ENCODE results near the gene HSD17B1. TPM values are rescaled to one million over a fixed set of nuclear protein-coding genes. Genes with fewer than 3 reads are reported as not detected.

The HSD17B1 gene
- polyA plus RNA-seq, 4 donors, result 2.0 to 2.7 (median 2.3) TPM

DNA sequence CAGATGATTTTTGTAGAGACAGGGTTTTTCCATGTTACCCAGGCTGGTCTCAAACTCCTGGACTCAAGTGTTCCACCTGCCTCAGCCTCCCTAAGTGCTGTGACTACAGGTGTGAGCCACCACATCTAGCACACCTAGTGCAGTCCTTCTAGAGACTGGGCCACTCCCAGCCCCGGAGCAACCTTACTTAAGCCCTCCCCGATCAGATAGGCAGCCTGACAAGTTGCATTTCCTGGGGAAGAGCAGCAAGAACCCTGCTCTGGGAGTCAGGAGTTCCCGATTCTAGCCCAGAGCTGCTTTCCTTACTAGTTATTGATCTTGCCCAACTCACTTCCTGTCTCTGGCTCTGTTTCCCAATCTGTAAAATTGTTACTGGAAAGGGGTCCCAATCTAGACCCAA is 23.7 kb upstream of the HSD17B1 start:
- H3K4me1 ChIP-seq (ENCODE audit: control insufficient read depth in 3 of 3, insufficient read depth in 2 of 3, low read depth in 1 of 3, low read length in 2 of 3), result peaks cover 3 to 25% (median 6%) of the 10 kb centered on the region in 3 donors
- FAIRE-seq (no peak), DNase-seq (peak in 1 of 2 donors; percentile 81)
- H3K27me3 ChIP-seq (ENCODE audit: control insufficient read depth in 3 of 3, insufficient read depth in 3 of 3, low read length in 3 of 3), result no peaks in the 10 kb centered on the region
- peaks cover 0 to 3% (median 0%) of the 10 kb centered on the region in 3 donors for H3K36me3 ChIP-seq (ENCODE audit: control insufficient read depth in 3 of 3, insufficient read depth in 2 of 3, low read depth in 1 of 3, low read length in 3 of 3)
- H3K4me3 ChIP-seq (ENCODE audit: low read depth in 1 of 3, low read length in 3 of 3), result no peak overlapping the region
- peaks cover 0 to 4% of the 10 kb centered on the region in 2 donors for H3K9me3 ChIP-seq (ENCODE audit: control insufficient read depth in 2 of 2, insufficient read depth in 1 of 2, low read depth in 1 of 2, low read length in 1 of 2)
- peak overlapping the region in 1 of 3 donors; percentile 11 for H3K27ac ChIP-seq (ENCODE audit: low read depth in 1 of 3, low read length in 2 of 3)
- WGBS, 3 donors, result 21 to 44% (median 40%) methylated on average over 3 of the region's 3 CpGs

- Histone ChIP-seq H3K36me3 (ENCODE audit: control insufficient read depth in 3 of 3, insufficient read depth in 2 of 3, low read depth in 1 of 3, low read length in 3 of 3) (peaks cover 0 to 3% (median 0%) of the 10 kb centered on the region in 3 donors), H3K4me1 (ENCODE audit: control insufficient read depth in 3 of 3, insufficient read depth in 2 of 3, low read depth in 1 of 3, low read length in 2 of 3) (peaks cover 3 to 33% (median 9%) of the 10 kb centered on the region in 3 donors), H3K27ac (ENCODE audit: low read depth in 1 of 3, low read length in 2 of 3) (peak overlapping the region; percentile 88 to 94 (median 92)), H3K27me3 (ENCODE audit: control insufficient read depth in 3 of 3, insufficient read depth in 3 of 3, low read length in 3 of 3) (no peaks in the 10 kb centered on the region), H3K9me3 (ENCODE audit: control insufficient read depth in 2 of 2, insufficient read depth in 1 of 2, low read depth in 1 of 2, low read length in 1 of 2) (peaks cover 0 to 4% of the 10 kb centered on the region in 2 donors), H3K4me3 (ENCODE audit: low read depth in 1 of 3, low read length in 3 of 3) (no peak overlapping the region)
- no peak for FAIRE-seq
- 61 to 77% (median 67%) methylated on average over 2 of the region's 2 CpGs for WGBS, 3 donors
- no peak for DNase-seq
Observed at GRCh38 chr17:42530952-42531454, 21.7 kb upstream of the HSD17B1 start.

- peak overlapping the region; percentile 88 to 94 (median 92) for H3K27ac ChIP-seq (ENCODE audit: low read depth in 1 of 3, low read length in 2 of 3)
- peak overlapping the region; percentile 20 to 56 (median 52) for H3K4me3 ChIP-seq (ENCODE audit: low read depth in 1 of 3, low read length in 3 of 3)
- FAIRE-seq (no peak), DNase-seq (peak; percentile 81 to 89)
- peaks cover 0 to 4% of the 10 kb centered on the region in 2 donors for H3K9me3 ChIP-seq (ENCODE audit: control insufficient read depth in 2 of 2, insufficient read depth in 1 of 2, low read depth in 1 of 2, low read length in 1 of 2)
- peaks cover 3 to 35% (median 9%) of the 10 kb centered on the region in 3 donors for H3K4me1 ChIP-seq (ENCODE audit: control insufficient read depth in 3 of 3, insufficient read depth in 2 of 3, low read depth in 1 of 3, low read length in 2 of 3)
- WGBS, 3 donors, result 6 to 10% (median 10%) methylated on average over 49 to 60 of the region's 60 CpGs
- no peaks in the 10 kb centered on the region for H3K27me3 ChIP-seq (ENCODE audit: control insufficient read depth in 3 of 3, insufficient read depth in 3 of 3, low read length in 3 of 3)
- H3K36me3 ChIP-seq (ENCODE audit: control insufficient read depth in 3 of 3, insufficient read depth in 2 of 3, low read depth in 1 of 3, low read length in 3 of 3), result peaks cover 0 to 3% (median 0%) of the 10 kb centered on the region in 3 donors
Observed at GRCh38 chr17:42531455-42532354, 21.0 kb upstream of the HSD17B1 start.

GRCh38 chr17:42535155-42536047 is 17.3 kb upstream of the HSD17B1 start:
- H3K4me3 ChIP-seq (ENCODE audit: low read depth in 1 of 3, low read length in 3 of 3), result peak overlapping the region; percentile 69 to 80 (median 79)
- no peak for FAIRE-seq
- H3K36me3 ChIP-seq (ENCODE audit: control insufficient read depth in 3 of 3, insufficient read depth in 2 of 3, low read depth in 1 of 3, low read length in 3 of 3), result peaks cover 0 to 30% (median 0%) of the 10 kb centered on the region in 3 donors
- peaks cover 5 to 34% (median 9%) of the 10 kb centered on the region in 3 donors for H3K4me1 ChIP-seq (ENCODE audit: control insufficient read depth in 3 of 3, insufficient read depth in 2 of 3, low read depth in 1 of 3, low read length in 2 of 3)
- no peaks in the 10 kb centered on the region for H3K9me3 ChIP-seq (ENCODE audit: control insufficient read depth in 2 of 2, insufficient read depth in 1 of 2, low read depth in 1 of 2, low read length in 1 of 2)
- peak overlapping the region in 2 of 3 donors; percentile 69 to 88 for H3K27ac ChIP-seq (ENCODE audit: low read depth in 1 of 3, low read length in 2 of 3)
- DNase-seq, result no peak
- 43 to 46% (median 45%) methylated on average over 26 of the region's 26 CpGs for WGBS, 3 donors
- no peaks in the 10 kb centered on the region for H3K27me3 ChIP-seq (ENCODE audit: control insufficient read depth in 3 of 3, insufficient read depth in 3 of 3, low read length in 3 of 3)

- Histone ChIP-seq H3K27me3 (ENCODE audit: control insufficient read depth in 3 of 3, insufficient read depth in 3 of 3, low read length in 3 of 3) (no peaks in the 10 kb centered on the region), H3K36me3 (ENCODE audit: control insufficient read depth in 3 of 3, insufficient read depth in 2 of 3, low read depth in 1 of 3, low read length in 3 of 3) (peaks cover 0 to 34% (median 0%) of the 10 kb centered on the region in 3 donors), H3K4me3 (ENCODE audit: low read depth in 1 of 3, low read length in 3 of 3) (peak within 1 kb of the TSS; percentile 69 to 80 (median 79)), H3K27ac (ENCODE audit: low read depth in 1 of 3, low read length in 2 of 3) (peak within 1 kb of the TSS; percentile 64 to 88 (median 76)), H3K4me1 (ENCODE audit: control insufficient read depth in 3 of 3, insufficient read depth in 2 of 3, low read depth in 1 of 3, low read length in 2 of 3) (peaks cover 7 to 33% (median 8%) of the 10 kb centered on the region in 3 donors), H3K9me3 (ENCODE audit: control insufficient read depth in 2 of 2, insufficient read depth in 1 of 2, low read depth in 1 of 2, low read length in 1 of 2) (no peaks in the 10 kb centered on the region)
- FAIRE-seq (no peak), DNase-seq (peak; percentile 90 to 96)
- WGBS, 3 donors, result 0 to 1% (median 0%) methylated on average over 27 to 40 of the region's 40 CpGs
Observed at GRCh38 chr17:42536048-42536371, 16.7 kb upstream of the HSD17B1 start, which contains the start of gene NAGLU. Gene NAGLU (plus strand): TSS chr17:42536241. CDS start chr17:42536273, 32 bp downstream.

DNA sequence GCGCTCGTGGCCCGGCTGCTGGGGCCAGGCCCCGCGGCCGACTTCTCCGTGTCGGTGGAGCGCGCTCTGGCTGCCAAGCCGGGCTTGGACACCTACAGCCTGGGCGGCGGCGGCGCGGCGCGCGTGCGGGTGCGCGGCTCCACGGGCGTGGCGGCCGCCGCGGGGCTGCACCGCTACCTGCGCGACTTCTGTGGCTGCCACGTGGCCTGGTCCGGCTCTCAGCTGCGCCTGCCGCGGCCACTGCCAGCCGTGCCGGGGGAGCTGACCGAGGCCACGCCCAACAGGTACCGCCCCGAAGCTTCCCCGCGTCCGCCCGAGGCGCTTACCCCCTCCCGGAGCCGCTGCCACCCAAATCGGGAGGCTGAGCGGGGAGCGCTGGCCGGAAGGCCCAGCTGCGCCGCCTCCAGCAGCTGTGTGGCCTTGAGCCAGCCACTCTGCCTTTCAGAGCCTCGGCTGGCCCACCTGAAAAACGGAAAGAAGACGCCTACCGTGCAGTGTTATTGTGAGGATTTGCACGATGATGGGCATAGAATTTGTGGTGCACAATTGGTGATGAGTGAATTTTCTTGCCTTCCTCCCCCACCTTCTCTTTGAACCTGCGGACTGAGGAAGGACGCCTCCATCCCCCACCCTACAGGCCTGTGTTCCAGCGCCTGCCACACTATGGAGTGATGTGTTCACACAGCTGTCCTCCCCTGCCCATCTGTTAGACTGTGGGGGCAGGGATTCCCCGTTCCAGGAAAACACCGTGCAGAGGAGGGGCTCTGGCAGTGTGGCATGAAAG is 16.2 kb upstream of the HSD17B1 start:
- WGBS, 3 donors, result 1% methylated on average over 40 to 65 of the region's 65 CpGs
- Histone ChIP-seq H3K27ac (ENCODE audit: low read depth in 1 of 3, low read length in 2 of 3) (peak overlapping the region; percentile 64 to 88 (median 76)), H3K27me3 (ENCODE audit: control insufficient read depth in 3 of 3, insufficient read depth in 3 of 3, low read length in 3 of 3) (no peaks in the 10 kb centered on the region), H3K9me3 (ENCODE audit: control insufficient read depth in 2 of 2, insufficient read depth in 1 of 2, low read depth in 1 of 2, low read length in 1 of 2) (no peaks in the 10 kb centered on the region), H3K36me3 (ENCODE audit: control insufficient read depth in 3 of 3, insufficient read depth in 2 of 3, low read depth in 1 of 3, low read length in 3 of 3) (peaks cover 0 to 39% (median 0%) of the 10 kb centered on the region in 3 donors), H3K4me1 (ENCODE audit: control insufficient read depth in 3 of 3, insufficient read depth in 2 of 3, low read depth in 1 of 3, low read length in 2 of 3) (peaks cover 3 to 31% (median 9%) of the 10 kb centered on the region in 3 donors), H3K4me3 (ENCODE audit: low read depth in 1 of 3, low read length in 3 of 3) (peak overlapping the region; percentile 69 to 80 (median 79))
- DNase-seq, result peak; percentile 66 to 89
- no peak for FAIRE-seq

- DNase-seq (no peak), FAIRE-seq (no peak)
- Histone ChIP-seq H3K9me3 (ENCODE audit: control insufficient read depth in 2 of 2, insufficient read depth in 1 of 2, low read depth in 1 of 2, low read length in 1 of 2) (no peaks in the 10 kb centered on the region), H3K27me3 (ENCODE audit: control insufficient read depth in 3 of 3, insufficient read depth in 3 of 3, low read length in 3 of 3) (no peaks in the 10 kb centered on the region), H3K27ac (ENCODE audit: low read depth in 1 of 3, low read length in 2 of 3) (peak overlapping the region in 2 of 3 donors; percentile 76 to 88), H3K36me3 (ENCODE audit: control insufficient read depth in 3 of 3, insufficient read depth in 2 of 3, low read depth in 1 of 3, low read length in 3 of 3) (peaks cover 0 to 47% (median 0%) of the 10 kb centered on the region in 3 donors), H3K4me1 (ENCODE audit: control insufficient read depth in 3 of 3, insufficient read depth in 2 of 3, low read depth in 1 of 3, low read length in 2 of 3) (peaks cover 3 to 28% (median 11%) of the 10 kb centered on the region in 3 donors), H3K4me3 (ENCODE audit: low read depth in 1 of 3, low read length in 3 of 3) (peak overlapping the region; percentile 69 to 80 (median 79))
- 85 to 87% (median 86%) methylated on average over 29 to 31 of the region's 31 CpGs for WGBS, 3 donors
Observed at GRCh38 chr17:42537156-42537805, 15.4 kb upstream of the HSD17B1 start.

All from small intestine (tissue), 7 donors.